ENCODE data around the gene CHGA. TPM values are rescaled to one million over a fixed set of nuclear protein-coding genes. Genes with fewer than 3 reads are reported as not detected.

CHGA gene
- polyA plus RNA-seq, 1 donor from 2014 or later = 131 TPM

DNA sequence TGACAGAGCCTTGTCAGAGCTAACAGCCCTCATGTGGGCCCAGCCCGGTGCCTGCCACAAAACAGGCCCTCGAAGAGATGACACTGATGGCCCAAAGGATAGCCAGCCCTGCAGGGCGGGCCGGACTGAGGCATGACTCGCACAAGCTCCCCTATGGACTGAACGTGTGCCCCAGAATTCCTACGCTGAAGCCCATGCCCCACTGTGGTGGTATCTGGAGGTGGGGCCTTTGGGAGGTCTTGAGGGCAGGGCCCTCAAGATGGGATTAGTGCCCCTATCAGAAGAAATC is 38.6 kb downstream of the CHGA start:
- H3K9me3 ChIP-seq (ENCODE audit: low read length) = no peaks in the 10 kb centered on the region
- no peaks in the 10 kb centered on the region for H3F3A ChIP-seq (ENCODE audit: insufficient read depth, low read length, poor library complexity, severe bottlenecking)
- H3K9ac ChIP-seq (ENCODE audit: low read length) = no peak overlapping the region
- no peaks in the 10 kb centered on the region for H4K20me1 ChIP-seq (ENCODE audit: insufficient read depth)
- no peak overlapping the region for H3K4me2 ChIP-seq (ENCODE audit: low read length)
- TF ChIP-seq TAF1 (IDR thresholded peaks at IDR 0.05; ENCODE audit: low read depth) (no peak), RAD21 (conservative IDR thresholded peaks at IDR 0.05) (no peak)
- H3K27ac ChIP-seq (ENCODE audit: low read length) = no peak overlapping the region
- no peak overlapping the region for H2AFZ ChIP-seq (ENCODE audit: low read depth, low read length)
- no peaks in the 10 kb centered on the region for H3K79me2 ChIP-seq (replicated peaks; ENCODE audit: insufficient read depth, low read length)
- H3K9me2 ChIP-seq (ENCODE audit: insufficient read depth, low read length) = no peaks in the 10 kb centered on the region
- H3K4me3 ChIP-seq (ENCODE audit: low read length) = no peak overlapping the region
- no peaks in the 10 kb centered on the region for H3K27me3 ChIP-seq (ENCODE audit: insufficient read depth, low read depth, low read length)
- H3K36me3 ChIP-seq (ENCODE audit: insufficient read depth, low read length) = peaks cover 5% of the 10 kb centered on the region

DNA sequence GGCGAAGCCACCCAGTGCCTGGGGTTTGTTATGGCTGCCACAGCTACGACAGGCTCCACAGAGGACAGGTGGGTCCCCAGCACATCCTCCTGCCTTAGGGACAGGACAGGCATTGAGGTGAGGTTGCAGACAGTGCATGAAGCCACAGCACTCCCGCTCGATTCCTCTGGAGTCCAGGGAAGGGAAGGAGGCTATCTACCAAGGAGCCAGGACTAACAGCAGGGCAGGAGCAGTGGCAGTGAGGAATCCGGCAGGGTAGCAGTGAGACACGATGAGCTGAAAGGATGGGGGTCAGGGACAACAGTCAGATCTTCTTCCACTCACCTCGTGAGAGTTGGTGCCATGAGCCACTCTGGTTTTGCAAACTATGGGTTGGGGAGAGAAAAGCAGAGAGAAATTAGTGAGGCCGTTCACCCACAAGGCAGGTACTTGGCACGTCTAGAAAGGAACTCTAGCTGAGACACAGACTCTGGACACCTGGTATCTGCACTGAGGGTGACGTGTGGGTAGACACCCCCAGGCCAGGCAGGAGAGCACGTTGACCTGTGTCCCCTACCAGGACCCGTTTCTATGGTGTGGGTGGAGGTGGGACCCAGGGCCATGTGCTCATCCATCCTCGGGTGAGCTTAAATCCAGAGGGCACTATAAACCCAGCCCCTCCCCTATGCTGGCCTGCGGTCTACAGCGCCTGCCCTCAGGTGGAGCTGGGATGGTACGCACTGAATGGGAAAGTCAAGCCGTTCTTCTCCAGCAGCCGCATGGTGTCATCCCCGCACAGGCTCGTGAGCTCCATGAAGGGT is 39.3 kb downstream of the CHGA start:
- Histone ChIP-seq H2AFZ (ENCODE audit: low read depth, low read length) (no peak overlapping the region), H3K27ac (ENCODE audit: low read length) (no peak overlapping the region), H3K4me3 (ENCODE audit: low read length) (no peak overlapping the region), H3F3A (ENCODE audit: insufficient read depth, low read length, poor library complexity, severe bottlenecking) (no peaks in the 10 kb centered on the region), H3K9me2 (ENCODE audit: insufficient read depth, low read length) (no peaks in the 10 kb centered on the region), H3K79me2 (replicated peaks; ENCODE audit: insufficient read depth, low read length) (no peaks in the 10 kb centered on the region), H4K20me1 (ENCODE audit: insufficient read depth) (no peaks in the 10 kb centered on the region), H3K9me3 (ENCODE audit: low read length) (no peaks in the 10 kb centered on the region), H3K27me3 (ENCODE audit: insufficient read depth, low read depth, low read length) (no peaks in the 10 kb centered on the region), H3K4me2 (ENCODE audit: low read length) (no peak overlapping the region), H3K9ac (ENCODE audit: low read length) (no peak overlapping the region), H3K36me3 (ENCODE audit: insufficient read depth, low read length) (peaks cover 5% of the 10 kb centered on the region)
- TF ChIP-seq RAD21 (conservative IDR thresholded peaks at IDR 0.05) (no peak), EZH2 (IDR thresholded peaks at IDR 0.05; ENCODE audit: borderline replicate concordance, insufficient read depth, low read length, poor library complexity, severe bottlenecking) (no peak), TAF1 (IDR thresholded peaks at IDR 0.05; ENCODE audit: low read depth) (no peak), EP300 (conservative IDR thresholded peaks at IDR 0.05; ENCODE audit: poor library complexity, severe bottlenecking) (no peak), SMC3 (conservative IDR thresholded peaks at IDR 0.05; ENCODE audit: poor library complexity) (no peak), POLR2AphosphoS5 (IDR thresholded peaks at IDR 0.05) (no peak), MXI1 (conservative IDR thresholded peaks at IDR 0.05; ENCODE audit: poor library complexity, severe bottlenecking) (no peak)
- TF ChIP-seq, protein P1, sequence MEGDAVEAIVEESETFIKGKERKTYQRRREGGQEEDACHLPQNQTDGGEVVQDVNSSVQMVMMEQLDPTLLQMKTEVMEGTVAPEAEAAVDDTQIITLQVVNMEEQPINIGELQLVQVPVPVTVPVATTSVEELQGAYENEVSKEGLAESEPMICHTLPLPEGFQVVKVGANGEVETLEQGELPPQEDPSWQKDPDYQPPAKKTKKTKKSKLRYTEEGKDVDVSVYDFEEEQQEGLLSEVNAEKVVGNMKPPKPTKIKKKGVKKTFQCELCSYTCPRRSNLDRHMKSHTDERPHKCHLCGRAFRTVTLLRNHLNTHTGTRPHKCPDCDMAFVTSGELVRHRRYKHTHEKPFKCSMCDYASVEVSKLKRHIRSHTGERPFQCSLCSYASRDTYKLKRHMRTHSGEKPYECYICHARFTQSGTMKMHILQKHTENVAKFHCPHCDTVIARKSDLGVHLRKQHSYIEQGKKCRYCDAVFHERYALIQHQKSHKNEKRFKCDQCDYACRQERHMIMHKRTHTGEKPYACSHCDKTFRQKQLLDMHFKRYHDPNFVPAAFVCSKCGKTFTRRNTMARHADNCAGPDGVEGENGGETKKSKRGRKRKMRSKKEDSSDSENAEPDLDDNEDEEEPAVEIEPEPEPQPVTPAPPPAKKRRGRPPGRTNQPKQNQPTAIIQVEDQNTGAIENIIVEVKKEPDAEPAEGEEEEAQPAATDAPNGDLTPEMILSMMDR (IDR thresholded peaks at IDR 0.05; ENCODE audit: poor library complexity, severe bottlenecking) = no peak
- TF ChIP-seq, protein P2, sequence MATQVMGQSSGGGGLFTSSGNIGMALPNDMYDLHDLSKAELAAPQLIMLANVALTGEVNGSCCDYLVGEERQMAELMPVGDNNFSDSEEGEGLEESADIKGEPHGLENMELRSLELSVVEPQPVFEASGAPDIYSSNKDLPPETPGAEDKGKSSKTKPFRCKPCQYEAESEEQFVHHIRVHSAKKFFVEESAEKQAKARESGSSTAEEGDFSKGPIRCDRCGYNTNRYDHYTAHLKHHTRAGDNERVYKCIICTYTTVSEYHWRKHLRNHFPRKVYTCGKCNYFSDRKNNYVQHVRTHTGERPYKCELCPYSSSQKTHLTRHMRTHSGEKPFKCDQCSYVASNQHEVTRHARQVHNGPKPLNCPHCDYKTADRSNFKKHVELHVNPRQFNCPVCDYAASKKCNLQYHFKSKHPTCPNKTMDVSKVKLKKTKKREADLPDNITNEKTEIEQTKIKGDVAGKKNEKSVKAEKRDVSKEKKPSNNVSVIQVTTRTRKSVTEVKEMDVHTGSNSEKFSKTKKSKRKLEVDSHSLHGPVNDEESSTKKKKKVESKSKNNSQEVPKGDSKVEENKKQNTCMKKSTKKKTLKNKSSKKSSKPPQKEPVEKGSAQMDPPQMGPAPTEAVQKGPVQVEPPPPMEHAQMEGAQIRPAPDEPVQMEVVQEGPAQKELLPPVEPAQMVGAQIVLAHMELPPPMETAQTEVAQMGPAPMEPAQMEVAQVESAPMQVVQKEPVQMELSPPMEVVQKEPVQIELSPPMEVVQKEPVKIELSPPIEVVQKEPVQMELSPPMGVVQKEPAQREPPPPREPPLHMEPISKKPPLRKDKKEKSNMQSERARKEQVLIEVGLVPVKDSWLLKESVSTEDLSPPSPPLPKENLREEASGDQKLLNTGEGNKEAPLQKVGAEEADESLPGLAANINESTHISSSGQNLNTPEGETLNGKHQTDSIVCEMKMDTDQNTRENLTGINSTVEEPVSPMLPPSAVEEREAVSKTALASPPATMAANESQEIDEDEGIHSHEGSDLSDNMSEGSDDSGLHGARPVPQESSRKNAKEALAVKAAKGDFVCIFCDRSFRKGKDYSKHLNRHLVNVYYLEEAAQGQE (IDR thresholded peaks at IDR 0.05; ENCODE audit: borderline replicate concordance) = no peak

Measured in neural cell (in vitro differentiated cells).